ENCODE results near the gene C1orf21. TPM values are rescaled to one million over a fixed set of nuclear protein-coding genes. Genes with fewer than 3 reads are reported as not detected.
A peak's percentile ranks its signal among the peaks of the same experiment; 100 is the strongest.

Gene C1orf21
- total RNA-seq, 6 experiments from 2014 or later: 4.3 to 29.2 (median 13.1) TPM

DNA sequence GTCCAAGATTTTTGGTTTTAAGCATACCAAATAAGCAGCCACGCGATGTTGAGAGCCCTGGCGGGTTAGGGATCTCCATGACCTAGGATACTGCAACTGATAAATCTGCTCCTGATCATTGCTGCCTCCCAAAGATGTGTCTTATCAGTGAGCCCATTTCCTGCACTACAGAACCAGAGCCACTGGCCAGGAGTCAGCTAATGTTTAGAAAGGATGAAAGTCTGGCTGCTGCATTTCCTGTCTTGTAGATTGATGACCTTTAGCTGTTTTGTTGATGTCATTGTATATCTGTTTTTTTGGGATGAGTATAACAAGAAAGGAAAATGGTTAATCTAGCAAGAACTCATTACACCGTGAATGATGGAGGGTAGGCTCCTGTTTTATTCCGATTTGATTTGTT, 74.5 kb downstream of the C1orf21 start:
- TF ChIP-seq, protein P1, sequence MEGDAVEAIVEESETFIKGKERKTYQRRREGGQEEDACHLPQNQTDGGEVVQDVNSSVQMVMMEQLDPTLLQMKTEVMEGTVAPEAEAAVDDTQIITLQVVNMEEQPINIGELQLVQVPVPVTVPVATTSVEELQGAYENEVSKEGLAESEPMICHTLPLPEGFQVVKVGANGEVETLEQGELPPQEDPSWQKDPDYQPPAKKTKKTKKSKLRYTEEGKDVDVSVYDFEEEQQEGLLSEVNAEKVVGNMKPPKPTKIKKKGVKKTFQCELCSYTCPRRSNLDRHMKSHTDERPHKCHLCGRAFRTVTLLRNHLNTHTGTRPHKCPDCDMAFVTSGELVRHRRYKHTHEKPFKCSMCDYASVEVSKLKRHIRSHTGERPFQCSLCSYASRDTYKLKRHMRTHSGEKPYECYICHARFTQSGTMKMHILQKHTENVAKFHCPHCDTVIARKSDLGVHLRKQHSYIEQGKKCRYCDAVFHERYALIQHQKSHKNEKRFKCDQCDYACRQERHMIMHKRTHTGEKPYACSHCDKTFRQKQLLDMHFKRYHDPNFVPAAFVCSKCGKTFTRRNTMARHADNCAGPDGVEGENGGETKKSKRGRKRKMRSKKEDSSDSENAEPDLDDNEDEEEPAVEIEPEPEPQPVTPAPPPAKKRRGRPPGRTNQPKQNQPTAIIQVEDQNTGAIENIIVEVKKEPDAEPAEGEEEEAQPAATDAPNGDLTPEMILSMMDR (IDR thresholded peaks at IDR 0.05): no peak
- TF ChIP-seq POLR2A (IDR thresholded peaks at IDR 0.05): no peak
- no peak overlapping the region for H3K4me3 ChIP-seq
- H3K4me1 ChIP-seq: no peaks in the 10 kb centered on the region
- ATAC-seq (peak; percentile 35 to 76 (median 50)), DNase-seq (no peak)
- intact Hi-C loops (cut with DNase I): no loop called here
- no peaks in the 10 kb centered on the region for H3K27me3 ChIP-seq
- no peaks in the 10 kb centered on the region for H3K36me3 ChIP-seq
- 52% methylated on average over 5 of the region's 5 CpGs for WGBS (ENCODE audit: insufficient coverage, low coverage, low lambda C conversion rate, missing lambda C conversion rate)
- no peak overlapping the region for H3K27ac ChIP-seq
- no peaks in the 10 kb centered on the region for H3K9me3 ChIP-seq

DNA sequence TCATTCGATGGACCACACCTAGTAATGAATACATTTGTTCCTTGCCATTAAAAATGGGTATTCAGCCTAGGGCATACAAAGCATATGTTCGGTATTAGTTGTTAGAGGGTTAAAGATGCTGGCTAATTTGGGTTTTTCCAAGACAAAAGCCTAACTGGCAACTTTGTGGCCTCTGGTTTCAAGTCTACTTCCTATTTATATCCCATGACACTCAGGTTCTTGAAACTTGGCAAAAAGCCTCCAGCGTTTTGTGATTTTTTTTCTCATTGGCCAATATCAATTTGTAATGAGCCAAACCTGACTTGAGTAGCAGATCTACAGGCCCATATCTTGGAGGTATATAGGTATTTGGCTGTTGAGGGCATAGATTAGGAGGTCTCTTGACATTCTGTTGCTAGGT, 75.3 kb downstream of the C1orf21 start:
- Histone ChIP-seq H3K9me3 (no peaks in the 10 kb centered on the region), H3K27ac (no peak overlapping the region), H3K4me3 (no peak overlapping the region), H3K4me1 (no peaks in the 10 kb centered on the region), H3K27me3 (no peaks in the 10 kb centered on the region), H3K36me3 (no peaks in the 10 kb centered on the region)
- ATAC-seq (no peak), DNase-seq (no peak)
- TF ChIP-seq, protein P1 (IDR thresholded peaks at IDR 0.05): no peak
- no peak for TF ChIP-seq POLR2A (IDR thresholded peaks at IDR 0.05)
- intact Hi-C loops (cut with DNase I): no loop called here
- 51% methylated on average over 3 of the region's 3 CpGs for WGBS (ENCODE audit: insufficient coverage, low coverage, low lambda C conversion rate, missing lambda C conversion rate)

DNA sequence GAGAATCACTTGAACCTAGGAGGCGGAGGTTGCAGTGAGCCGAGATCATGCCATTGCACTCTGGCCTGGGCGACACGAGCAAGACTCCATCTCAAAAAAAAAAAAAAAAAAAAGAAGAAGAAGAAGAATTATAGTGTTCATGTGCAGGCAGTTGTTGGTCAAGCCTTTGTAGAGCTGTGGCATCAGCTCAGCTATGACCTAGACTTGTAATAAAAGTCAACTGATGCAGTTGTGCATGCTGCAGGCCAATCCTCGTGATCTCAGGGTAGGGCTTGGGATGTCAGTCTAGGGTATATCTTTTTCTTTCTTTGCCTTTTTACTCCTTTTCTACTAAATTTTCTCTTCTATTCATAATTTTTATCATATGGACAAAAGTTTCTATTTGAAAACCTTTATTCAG, 76.2 kb downstream of the C1orf21 start:
- 80% methylated on average over 2 of the region's 5 CpGs for WGBS (ENCODE audit: insufficient coverage, low coverage, low lambda C conversion rate, missing lambda C conversion rate)
- intact Hi-C loops (cut with DNase I): no loop called here
- no peaks in the 10 kb centered on the region for H3K9me3 ChIP-seq
- no peak overlapping the region for H3K4me3 ChIP-seq
- DNase-seq: no peak
- TF ChIP-seq POLR2A (IDR thresholded peaks at IDR 0.05): no peak
- TF ChIP-seq, protein P1 (IDR thresholded peaks at IDR 0.05): no peak
- H3K36me3 ChIP-seq: no peaks in the 10 kb centered on the region
- H3K4me1 ChIP-seq: no peaks in the 10 kb centered on the region
- no peak overlapping the region for H3K27ac ChIP-seq
- ATAC-seq: no peak
- H3K27me3 ChIP-seq: no peaks in the 10 kb centered on the region

DNA sequence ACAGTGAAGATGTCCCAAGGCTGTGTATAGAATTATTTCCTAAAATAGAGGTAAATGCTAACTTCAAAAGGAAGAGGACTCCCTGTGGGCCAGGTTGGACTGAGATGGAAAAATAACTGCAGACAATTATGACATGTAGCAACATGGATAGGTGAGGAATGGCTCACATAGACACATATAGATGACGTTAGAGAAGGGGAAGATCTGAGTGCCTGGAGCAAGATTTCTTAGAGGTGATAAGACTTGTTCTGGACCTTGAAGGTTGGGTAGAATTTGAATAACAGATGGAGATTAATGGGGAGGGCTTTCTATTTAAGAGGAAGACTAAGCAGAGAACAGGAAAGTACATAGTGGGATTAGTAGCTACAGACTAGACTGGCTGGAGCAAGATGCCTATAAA, 76.9 kb downstream of the C1orf21 start:
- Histone ChIP-seq H3K36me3 (no peaks in the 10 kb centered on the region), H3K27ac (no peak overlapping the region), H3K4me1 (no peaks in the 10 kb centered on the region), H3K4me3 (no peak overlapping the region), H3K9me3 (no peaks in the 10 kb centered on the region), H3K27me3 (no peaks in the 10 kb centered on the region)
- TF ChIP-seq, protein P1 (IDR thresholded peaks at IDR 0.05): no peak
- TF ChIP-seq POLR2A (IDR thresholded peaks at IDR 0.05): no peak
- 76% methylated on average over 1 of the region's 1 CpG for WGBS (ENCODE audit: insufficient coverage, low coverage, low lambda C conversion rate, missing lambda C conversion rate)
- ATAC-seq (no peak), DNase-seq (no peak)
- intact Hi-C loops (cut with DNase I): no loop called here

DNA sequence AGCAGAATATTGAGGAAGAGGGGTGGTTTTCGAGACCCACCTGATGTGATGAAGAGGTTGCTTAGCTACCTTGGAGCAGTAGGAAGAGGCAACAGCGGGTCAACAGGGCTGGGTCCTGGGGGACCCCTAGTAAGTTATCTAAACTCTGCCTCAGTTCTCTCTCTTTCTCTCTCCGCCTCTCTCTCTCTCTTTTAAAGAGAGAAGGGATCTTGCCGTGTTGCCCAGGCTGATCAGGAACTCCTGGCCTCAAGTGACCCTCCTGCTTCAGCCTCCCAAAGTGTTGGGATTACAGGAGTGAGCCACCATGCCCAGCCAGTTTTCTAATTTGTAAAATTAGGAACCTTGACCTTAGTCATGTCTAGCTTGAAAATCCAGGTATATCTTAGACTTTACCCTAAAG, 77.9 kb downstream of the C1orf21 start:
- Histone ChIP-seq H3K27me3 (no peaks in the 10 kb centered on the region), H3K4me3 (no peak overlapping the region), H3K27ac (no peak overlapping the region), H3K36me3 (no peaks in the 10 kb centered on the region), H3K9me3 (no peaks in the 10 kb centered on the region), H3K4me1 (no peaks in the 10 kb centered on the region)
- no peak for ATAC-seq
- intact Hi-C loops (cut with DNase I): no loop called here
- no peak for DNase-seq
- TF ChIP-seq POLR2A (IDR thresholded peaks at IDR 0.05): no peak
- TF ChIP-seq, protein P1 (IDR thresholded peaks at IDR 0.05): no peak
- 40% methylated on average over 1 of the region's 4 CpGs for WGBS (ENCODE audit: insufficient coverage, low coverage, low lambda C conversion rate, missing lambda C conversion rate)
